HG03108 (cell line): ENCODE measurements around the gene AARS2.

Source experiments
- ATAC-seq: cut with Tn5 transposase; IDR thresholded peaks from one replicate; pipeline ENCODE4 v1.9.1; 2021; ENCODE audit warnings: moderate library complexity; ENCODE audit not compliant: unreplicated experiment

Gene AARS2

GRCh38 chr6:44301782-44302564, 11.2 kb downstream of the AARS2 start:
- no peak for ATAC-seq

DNA sequence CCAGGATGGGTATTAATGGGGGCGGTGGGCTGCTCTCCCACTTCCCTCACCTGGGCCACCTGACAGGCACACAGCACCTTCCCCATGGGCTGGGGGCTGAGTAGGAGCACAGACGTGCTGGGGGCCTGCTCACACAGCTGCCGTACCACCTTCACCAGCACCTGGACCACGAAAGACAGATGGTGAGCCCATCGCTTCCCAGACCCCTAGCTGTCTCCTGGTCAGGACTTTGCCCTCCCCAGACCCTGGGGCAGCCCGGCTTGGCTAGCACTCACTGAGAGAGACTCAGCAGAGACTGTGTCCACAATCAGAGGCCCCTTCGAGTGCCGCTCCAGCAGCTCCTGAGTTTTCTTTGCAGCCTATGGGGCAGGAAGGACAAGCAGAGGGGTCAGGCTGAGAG, 12.0 kb downstream of the AARS2 start:
- no peak for ATAC-seq

DNA sequence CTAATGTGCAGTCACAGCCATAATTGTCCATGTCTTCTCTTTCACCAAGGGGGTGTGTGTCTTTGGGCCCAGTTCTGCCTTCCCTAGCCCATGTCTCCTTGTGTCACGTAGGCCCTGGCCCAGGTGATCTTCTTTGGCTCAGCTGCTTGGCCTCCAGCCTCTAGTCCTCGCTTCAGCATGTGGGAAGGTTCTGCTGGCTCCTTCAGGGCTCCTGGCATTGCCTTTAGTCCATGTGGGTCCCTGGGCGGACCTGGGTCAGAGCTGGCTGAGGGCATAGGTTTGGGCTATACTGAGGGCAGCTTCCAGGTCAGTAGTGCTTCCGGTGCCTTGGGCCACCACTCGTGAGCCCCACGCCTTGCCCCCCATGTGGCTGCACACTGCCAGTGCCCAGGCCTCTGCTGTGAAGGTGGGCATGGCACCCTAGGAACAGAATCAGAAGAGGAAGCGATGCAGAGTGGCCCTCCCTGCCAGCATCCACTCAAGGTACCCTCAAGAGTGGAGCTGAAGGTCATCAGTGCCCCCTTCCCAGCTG, 12.8 kb downstream of the AARS2 start:
- ATAC-seq: no peak

DNA sequence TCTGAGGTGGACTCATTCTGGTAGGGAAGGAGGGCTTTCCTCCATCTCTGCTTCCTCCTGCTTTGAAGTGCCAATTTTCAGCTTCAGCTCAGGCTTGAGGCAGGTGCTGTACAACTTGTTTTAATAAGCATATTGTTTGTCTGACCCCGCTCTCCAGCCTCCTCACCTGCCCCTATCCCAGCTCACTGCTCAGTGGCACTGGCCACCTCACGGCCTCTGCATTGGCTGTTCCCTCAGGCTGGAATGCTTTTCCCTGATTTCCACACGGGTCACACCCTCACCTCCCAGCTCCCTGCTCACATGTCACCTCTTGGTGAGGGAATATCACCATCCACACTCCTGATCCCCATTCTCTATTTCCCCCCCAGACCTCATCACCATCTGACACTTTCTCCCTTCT, 14.3 kb downstream of the AARS2 start:
- ATAC-seq: no peak

DNA sequence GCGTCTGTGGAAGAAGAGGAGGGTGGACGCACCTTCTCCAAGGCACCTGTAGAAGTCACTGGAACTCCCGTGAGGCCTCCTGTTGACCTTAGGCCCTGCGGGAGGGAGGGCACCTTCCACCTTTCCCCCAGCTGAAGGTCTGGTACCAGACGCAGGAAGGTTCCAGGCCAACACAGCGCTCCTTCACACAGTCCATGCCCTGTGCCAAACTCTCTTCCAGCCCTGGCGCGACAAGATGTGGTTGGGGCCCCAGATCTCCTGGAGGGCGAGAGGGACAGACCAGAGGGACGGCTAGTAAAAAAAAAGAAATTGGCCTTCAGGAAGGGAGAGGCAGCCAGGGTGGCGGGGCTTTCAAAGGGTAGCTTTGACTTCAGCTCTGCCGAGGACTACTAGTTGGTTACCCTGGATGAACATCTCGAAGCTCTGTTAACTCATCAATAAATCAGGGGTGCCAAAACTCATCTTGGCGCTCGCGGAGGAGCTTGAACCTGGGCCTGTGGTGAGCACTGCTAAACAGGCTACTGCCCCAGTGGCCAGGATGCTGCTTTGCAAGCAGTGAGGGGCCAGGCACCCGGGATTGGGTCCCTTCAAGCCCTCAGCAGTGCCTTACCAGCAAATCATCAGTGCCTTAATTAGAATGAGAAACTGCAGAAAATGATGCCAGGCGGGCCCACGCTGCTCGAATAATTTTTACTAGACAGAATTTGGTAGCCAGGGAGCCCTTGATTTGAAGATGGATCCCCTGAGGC, 14.9 kb downstream of the AARS2 start:
- no peak for ATAC-seq

GRCh38 chr6:44297063-44298038, 15.8 kb downstream of the AARS2 start:
- no peak for ATAC-seq

DNA sequence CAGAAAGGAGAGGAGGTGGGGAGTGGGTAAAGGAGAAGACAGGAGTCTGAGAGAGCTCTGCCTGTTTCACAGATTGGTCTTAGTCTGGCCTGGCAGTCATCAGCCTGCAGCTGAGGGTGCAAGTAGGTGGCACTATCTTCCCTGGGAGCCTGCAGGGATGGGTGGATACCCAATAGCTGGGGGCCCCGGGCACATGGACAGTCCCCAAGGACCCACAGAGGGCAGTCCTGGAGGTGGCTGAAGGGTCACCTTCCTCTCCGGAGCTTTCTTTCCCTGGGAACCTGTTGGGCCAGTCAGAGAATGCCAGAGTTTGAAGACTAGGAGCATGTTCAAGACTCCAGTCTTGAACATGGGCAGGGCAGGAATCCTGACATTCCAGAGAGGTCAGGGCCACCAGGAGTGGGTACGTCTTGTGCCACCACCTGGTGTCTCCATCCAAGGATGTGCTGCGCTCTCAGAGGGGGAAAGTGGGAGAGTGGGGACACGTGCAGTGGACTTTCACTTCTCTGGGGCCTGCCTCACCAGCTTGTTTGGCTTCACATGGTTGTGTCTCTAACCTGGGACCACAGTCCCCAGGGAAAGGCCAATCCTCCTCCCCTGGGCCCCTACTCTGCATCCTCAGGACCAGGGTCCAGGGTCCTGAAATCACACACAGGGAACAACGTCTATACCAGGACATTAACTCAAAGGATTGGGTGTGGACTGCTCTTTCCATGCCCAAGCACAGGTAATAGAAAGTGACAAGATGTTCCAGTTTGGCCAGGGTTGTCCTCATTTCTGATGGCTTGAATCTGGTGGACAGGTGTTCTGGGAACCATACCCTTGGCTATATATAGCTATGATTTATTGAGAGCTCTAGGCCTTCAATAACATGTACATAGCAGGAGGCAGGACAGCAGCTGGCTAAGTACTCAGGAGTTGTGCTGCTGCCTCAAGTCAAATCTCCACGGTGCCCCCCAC, 18.0 kb downstream of the AARS2 start:
- no peak for ATAC-seq

DNA sequence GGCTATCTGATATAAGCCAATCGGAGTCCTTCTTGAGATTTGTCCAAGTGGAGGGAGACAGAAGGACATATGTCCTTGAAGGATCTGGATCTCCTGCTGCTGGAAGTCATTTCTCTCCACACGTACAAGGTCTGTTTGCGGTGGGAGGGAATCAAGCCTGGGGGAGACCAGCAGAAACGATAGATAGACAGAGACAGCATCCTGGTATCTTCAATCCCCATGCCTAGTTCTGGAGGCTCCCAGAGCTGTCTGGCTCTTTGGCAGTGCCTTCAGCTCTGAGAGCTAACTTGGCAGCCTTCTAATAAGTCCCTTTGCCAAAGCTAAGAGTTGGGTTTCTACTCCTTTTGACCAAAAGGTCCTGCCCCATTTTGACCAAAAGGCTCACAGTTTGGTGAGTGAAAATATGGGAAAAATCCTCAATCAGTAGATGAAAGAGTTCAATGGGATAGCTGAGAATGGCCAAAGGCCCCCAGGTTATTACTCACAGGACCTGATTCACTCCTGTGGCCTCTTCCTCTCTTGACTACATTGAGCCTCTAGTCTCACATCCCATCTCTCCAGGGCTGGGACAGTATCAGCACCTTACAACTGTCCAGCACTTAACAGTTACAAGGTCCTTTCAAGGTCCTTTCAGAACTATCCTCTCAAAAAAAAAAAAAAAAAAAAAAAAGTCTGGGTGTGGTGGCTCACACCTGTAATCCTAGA, 20.3 kb downstream of the AARS2 start:
- ATAC-seq: no peak

DNA sequence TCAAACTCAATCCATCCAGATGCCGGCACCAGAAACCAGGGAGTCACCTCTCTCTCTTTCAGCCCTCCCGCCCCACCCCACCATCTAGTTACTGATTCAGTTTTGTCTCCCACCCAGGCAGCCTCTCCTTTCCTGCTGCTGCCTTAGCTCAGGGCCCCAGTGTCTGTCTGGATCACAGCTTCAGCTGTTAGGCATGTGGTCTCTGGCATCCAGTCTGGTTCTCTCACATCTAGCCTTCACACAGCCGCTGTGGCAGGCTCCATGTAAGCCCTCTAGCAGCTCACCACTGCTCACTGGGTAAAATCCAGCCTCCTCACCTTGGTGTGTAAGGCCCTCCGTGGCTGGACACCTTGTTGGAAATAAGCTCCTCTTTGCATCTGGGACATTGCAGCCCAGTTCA, 21.3 kb downstream of the AARS2 start:
- ATAC-seq: no peak

GRCh38 chr6:44289726-44290260, 23.4 kb downstream of the AARS2 start:
- ATAC-seq: no peak

- no peak for ATAC-seq
Measured at GRCh38 chr6:44286747-44287146, 26.4 kb downstream of the AARS2 start.

DNA sequence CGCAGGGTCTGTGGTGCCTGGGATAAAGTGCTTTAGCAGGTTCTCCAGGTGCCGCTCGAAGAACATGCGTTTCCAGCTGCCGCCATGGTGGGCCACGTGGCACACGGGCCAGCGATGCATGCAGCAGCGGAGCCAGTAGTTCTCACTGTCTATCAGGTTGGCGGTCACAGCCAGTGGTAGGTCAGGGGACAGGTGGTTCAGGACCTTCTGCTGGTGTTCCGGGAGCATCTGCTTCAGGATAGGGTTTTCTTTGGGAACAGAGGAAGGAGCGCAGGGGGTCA, 26.9 kb downstream of the AARS2 start:
- ATAC-seq: no peak

GRCh38 chr6:44285552-44286284, 27.4 kb downstream of the AARS2 start:
- no peak for ATAC-seq

DNA sequence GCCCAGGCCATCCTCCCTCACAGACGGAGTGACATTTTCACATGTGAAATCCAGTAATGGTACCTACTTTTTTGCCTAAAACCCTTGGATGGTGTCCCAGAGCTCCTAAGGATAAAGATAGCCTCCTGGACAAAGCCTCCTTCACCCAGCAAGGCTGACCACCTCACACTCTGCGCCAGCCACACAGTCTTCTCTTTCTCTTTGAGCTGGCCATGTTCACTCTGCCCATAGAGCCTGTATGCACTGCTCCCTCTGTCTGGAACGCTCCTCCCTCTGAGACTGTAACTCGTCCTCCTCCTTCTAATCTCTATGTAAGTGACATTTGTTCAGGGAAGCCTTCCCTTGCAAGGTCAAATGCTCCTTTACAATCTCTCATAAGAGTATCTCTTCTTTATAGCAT, 28.3 kb downstream of the AARS2 start:
- ATAC-seq: no peak

GRCh38 chr6:44284121-44284520, 29.0 kb downstream of the AARS2 start:
- no peak for ATAC-seq

- ATAC-seq: no peak
Measured at GRCh38 chr6:44278774-44279697, 34.1 kb downstream of the AARS2 start.

GRCh38 chr6:44278315-44278714, 34.8 kb downstream of the AARS2 start:
- ATAC-seq: no peak

DNA sequence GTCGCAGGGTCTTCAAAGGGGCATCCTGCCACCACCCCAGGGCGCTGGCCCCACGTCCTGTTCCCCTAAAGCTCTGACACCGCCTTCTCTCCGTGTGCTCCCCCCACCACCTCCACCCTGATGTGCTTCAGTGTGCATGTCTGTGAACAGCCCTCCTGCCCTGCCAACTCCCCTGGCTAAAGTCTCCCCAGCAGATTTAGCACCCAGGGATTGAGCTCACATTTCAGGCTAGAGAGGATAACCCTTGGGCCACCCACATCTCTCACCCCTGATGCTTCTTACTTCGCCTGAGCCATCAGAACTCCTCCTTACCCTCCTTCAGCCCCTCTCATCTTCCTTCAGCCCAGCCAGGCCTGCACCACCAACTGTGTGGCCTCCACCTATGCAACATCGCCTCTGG, 35.4 kb downstream of the AARS2 start:
- ATAC-seq: no peak
